Keratinocyte (primary cell): ENCODE results near the gene RALGAPA2. TPM values are rescaled to one million over a fixed set of nuclear protein-coding genes. Genes with fewer than 3 reads are reported as not detected.

Experiments
- DNase-seq: peaks from one replicate; pipeline ENCODE4 v3.0.0-alpha.2; 2011; ENCODE audit warnings: low read depth, missing footprints, low spot score
- FAIRE-seq: peaks from 2 replicates; lab custom pipeline; 2011; peaks lifted over from hg19 to GRCh38; lab: Jason Lieb, UNC
- H2AFZ ChIP-seq: 2 replicates; pipeline ENCODE4 v1.6.0; 2012; ENCODE audit warnings: low read length, control low read depth, inconsistent platforms; ENCODE audit not compliant: control insufficient read depth
- H3K27ac ChIP-seq: 2 replicates; pipeline ENCODE4 v1.5.1; 2011; ENCODE audit warnings: low read length; ENCODE audit not compliant: control insufficient read depth, insufficient read depth
- H3K27me3 ChIP-seq: 3 replicates; pipeline ENCODE4 v1.6.0; 2011; ENCODE audit warnings: low read length; ENCODE audit not compliant: control insufficient read depth, insufficient read depth; ENCODE audit errors: extremely low read depth
- H3K36me3 ChIP-seq, 2 experiments: 2 replicates in 1 of 2; 3 replicates in 1 of 2; pipeline ENCODE4 v1.5.1; 2011; ENCODE audit warnings: low read length in 2 of 2, mild to moderate bottlenecking in 1 of 2; ENCODE audit not compliant: control insufficient read depth in 2 of 2, insufficient read depth in 2 of 2; ENCODE audit errors: extremely low read depth in 1 of 2
- H3K4me1 ChIP-seq: 3 replicates; pipeline ENCODE4 v1.5.1; 2011; ENCODE audit warnings: low read length; ENCODE audit not compliant: control insufficient read depth, insufficient read depth; ENCODE audit errors: extremely low read depth
- H3K4me2 ChIP-seq: 3 replicates; pipeline ENCODE4 v1.6.0; 2011; ENCODE audit warnings: low read depth, low read length; ENCODE audit not compliant: control insufficient read depth, insufficient read depth; ENCODE audit errors: extremely low read depth
- H3K4me3 ChIP-seq, 3 experiments: fragments of 200-600 bp in 1 of 3; sonication (generic) in 1 of 3; 2 replicates in 2 of 3; 3 replicates in 1 of 3; pipeline ENCODE4 v1.5.1; 2011 to 2016; ENCODE audit warnings: low read length in 3 of 3, mild to moderate bottlenecking in 3 of 3, control low read depth in 2 of 3, inconsistent platforms in 1 of 3, low read depth in 1 of 3, mixed read lengths in 1 of 3, mixed run types in 1 of 3, moderate library complexity in 1 of 3; ENCODE audit not compliant: control insufficient read depth in 2 of 3, insufficient read depth in 2 of 3; ENCODE audit errors: extremely low read depth in 1 of 3
- H3K79me2 ChIP-seq: 2 replicates; pipeline ENCODE4 v1.6.0; 2012; ENCODE audit warnings: low read length; ENCODE audit not compliant: control insufficient read depth, insufficient read depth
- H3K9ac ChIP-seq: 3 replicates; pipeline ENCODE4 v1.6.0; 2011; ENCODE audit warnings: low read length; ENCODE audit not compliant: control insufficient read depth, insufficient read depth; ENCODE audit errors: extremely low read depth
- H3K9me1 ChIP-seq: 3 replicates; pipeline ENCODE4 v1.6.0; 2011; ENCODE audit warnings: low read length; ENCODE audit not compliant: control insufficient read depth, insufficient read depth; ENCODE audit errors: extremely low read depth
- H3K9me3 ChIP-seq: 2 replicates; pipeline ENCODE4 v1.5.1; 2012; ENCODE audit warnings: low read depth, low read length; ENCODE audit not compliant: control insufficient read depth
- H4K20me1 ChIP-seq: 3 replicates; pipeline ENCODE4 v1.6.0; 2011; ENCODE audit warnings: low read length; ENCODE audit not compliant: control insufficient read depth, insufficient read depth; ENCODE audit errors: extremely low read depth
- CTCF ChIP-seq, 3 experiments: IDR thresholded peaks in 1 of 3; conservative IDR thresholded peaks in 1 of 3; optimal IDR thresholded peaks in 1 of 3; 2 replicates in 2 of 3; 3 replicates in 1 of 3; pipeline versions ENCODE3 to v1.5.1; 2011; ENCODE audit warnings: low read length in 3 of 3, mild to moderate bottlenecking in 3 of 3, moderate library complexity in 2 of 3, control low read depth in 1 of 3, inconsistent platforms in 1 of 3; ENCODE audit not compliant: insufficient read depth in 2 of 3; ENCODE audit errors: extremely low read depth in 1 of 3
- EZH2 ChIP-seq: IDR thresholded peaks from one replicate; pipeline ENCODE4 v1.6.1; 2012; ENCODE audit warnings: inconsistent platforms, mild to moderate bottlenecking, low read length, moderate library complexity
- dilution Hi-C: fragments of 300-500 bp; cut with MboI; formaldehyde crosslinking; loops from one replicate; pipeline ENCODE4 v1.7.0; 2020; ENCODE audit warnings: low sequenced_read_pairs; ENCODE audit not compliant: extremely low pct_ligation_motif_present
- polyA plus RNA-seq, 5 experiments: library from polyadenylated mRNA; depleted of rRNA in 3 of 5; stranded (reverse) in 3 of 5; stranded (forward) in 1 of 5; unstranded in 1 of 5; fragments of >200 nt; gene quantifications; 1 replicate in 1 of 5; 2 replicates in 3 of 5; 3 replicates in 1 of 5; pipeline versions ENCODE4 v1.2.1 to v1.2.3, GENCODE V29; 2011 to 2012; ENCODE audit warnings: missing spikeins in 2 of 5, low read depth in 1 of 5, low replicate concordance in 1 of 5

RALGAPA2 gene
- polyA plus RNA-seq, 1 donor (not counting 4 experiments of a cell fraction or from before 2014, with no cell fraction given), result 3.2 TPM

- TF ChIP-seq CTCF (optimal IDR thresholded peaks at IDR 0.05 in 1 of 3, IDR thresholded peaks at IDR 0.05 in 1 of 3, conservative IDR thresholded peaks at IDR 0.05 in 1 of 3; ENCODE audit: extremely low read depth in 1 of 3, insufficient read depth in 2 of 3, low read length in 3 of 3) (no peak), EZH2 (no peak)
- no peaks in the 10 kb centered on the region for H3K9me3 ChIP-seq
- no peaks in the 10 kb centered on the region for H4K20me1 ChIP-seq
- no peak for FAIRE-seq
- H3K4me1 ChIP-seq, result no peaks in the 10 kb centered on the region
- DNase-seq, result no peak
- no peak overlapping the region for H3K27ac ChIP-seq
- H3K27me3 ChIP-seq, result no peaks in the 10 kb centered on the region
- dilution Hi-C loops, result no loop called here
- H3K9me1 ChIP-seq, result no peaks in the 10 kb centered on the region
- no peaks in the 10 kb centered on the region for H3K79me2 ChIP-seq
- no peak overlapping the region for H3K9ac ChIP-seq
- H3K36me3 ChIP-seq, result no peaks in the 10 kb centered on the region
- no peak overlapping the region for H3K4me2 ChIP-seq
- no peak overlapping the region for H3K4me3 ChIP-seq
- H2AFZ ChIP-seq, result no peak overlapping the region
Measured at GRCh38 chr20:20562507-20562906, 149.9 kb downstream of the RALGAPA2 start.

GRCh38 chr20:20561841-20562240 lies 150.6 kb downstream of the RALGAPA2 start:
- DNase-seq (no peak), FAIRE-seq (no peak)
- Histone ChIP-seq H3K9me1 (no peaks in the 10 kb centered on the region), H3K4me1 (no peaks in the 10 kb centered on the region), H3K9ac (no peak overlapping the region), H3K9me3 (no peaks in the 10 kb centered on the region), H3K4me3 (no peak overlapping the region), H3K79me2 (no peaks in the 10 kb centered on the region), H2AFZ (no peak overlapping the region), H3K4me2 (no peak overlapping the region), H4K20me1 (no peaks in the 10 kb centered on the region), H3K36me3 (no peaks in the 10 kb centered on the region), H3K27me3 (no peaks in the 10 kb centered on the region), H3K27ac (no peak overlapping the region)
- TF ChIP-seq EZH2, result no peak
- no peak for TF ChIP-seq CTCF (optimal IDR thresholded peaks at IDR 0.05 in 1 of 3, IDR thresholded peaks at IDR 0.05 in 1 of 3, conservative IDR thresholded peaks at IDR 0.05 in 1 of 3; ENCODE audit: extremely low read depth in 1 of 3, insufficient read depth in 2 of 3, low read length in 3 of 3)
- dilution Hi-C loops, result no loop called here
